Ecto neural progenitor cell (in vitro differentiated cells): ENCODE data around the gene PSMC3.

Experiments used
- DNase-seq: peaks from one replicate; pipeline ENCODE4 v3.0.0-alpha.2; 2018; ENCODE audit warnings: low spot score

Gene PSMC3

GRCh38 chr11:47394322-47395222, 31.7 kb downstream of the PSMC3 start:
- no peak for DNase-seq

DNA sequence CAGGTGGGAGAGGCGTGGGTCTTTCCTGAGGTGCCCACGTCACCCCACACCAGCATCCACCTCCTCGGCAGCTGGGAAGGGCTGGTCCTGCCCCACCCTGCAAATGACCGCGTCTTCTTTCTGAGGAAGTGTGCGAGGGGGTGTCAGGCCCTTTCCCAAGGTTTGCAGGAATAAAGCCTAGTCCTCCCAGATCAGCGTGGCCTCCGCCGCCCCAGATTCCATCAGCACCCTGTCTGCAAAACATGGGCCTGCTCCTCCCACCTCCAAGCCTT, 32.3 kb downstream of the PSMC3 start:
- DNase-seq, result no peak

- DNase-seq, result peak; percentile 40
These were observed 32.8 kb downstream of the PSMC3 start for GRCh38 chr11:47393163-47394049.

GRCh38 chr11:47392546-47393162, 33.6 kb downstream of the PSMC3 start:
- no peak for DNase-seq

DNA sequence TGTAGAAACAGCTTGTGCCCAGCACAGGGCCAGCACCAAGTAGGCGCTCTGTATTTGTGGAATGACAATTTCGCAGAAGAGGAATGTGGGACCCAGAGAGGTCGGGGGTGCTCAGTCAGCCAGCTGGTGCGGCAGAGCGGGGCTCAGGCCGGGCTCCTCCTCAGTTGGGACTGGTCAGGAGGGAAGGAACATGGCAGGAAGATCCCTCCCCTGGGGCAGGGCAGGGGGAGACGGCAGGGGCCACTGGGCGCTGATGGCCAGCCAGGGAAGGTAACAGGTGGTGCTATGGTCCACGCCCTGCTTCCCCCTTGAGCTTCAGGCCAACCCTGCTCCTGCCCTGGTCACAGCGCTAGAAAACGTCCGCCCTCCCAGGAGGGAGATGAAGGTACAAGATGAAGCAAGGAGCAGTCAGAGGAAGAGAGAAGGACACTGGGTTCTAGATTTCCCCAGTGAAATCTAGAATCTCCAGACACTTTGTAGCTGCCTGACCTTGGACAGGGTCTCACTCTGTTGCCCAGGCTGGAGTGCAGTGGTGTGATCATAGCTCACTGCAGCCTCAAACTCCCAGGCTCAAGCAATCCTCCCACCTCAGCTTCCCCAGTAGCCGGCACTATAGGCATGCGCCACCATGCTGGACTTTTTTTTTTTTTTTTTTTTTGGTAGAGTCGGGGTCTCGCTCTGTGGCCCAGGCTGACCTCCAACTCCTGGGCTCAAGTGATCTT, 34.4 kb downstream of the PSMC3 start:
- DNase-seq, result no peak

DNA sequence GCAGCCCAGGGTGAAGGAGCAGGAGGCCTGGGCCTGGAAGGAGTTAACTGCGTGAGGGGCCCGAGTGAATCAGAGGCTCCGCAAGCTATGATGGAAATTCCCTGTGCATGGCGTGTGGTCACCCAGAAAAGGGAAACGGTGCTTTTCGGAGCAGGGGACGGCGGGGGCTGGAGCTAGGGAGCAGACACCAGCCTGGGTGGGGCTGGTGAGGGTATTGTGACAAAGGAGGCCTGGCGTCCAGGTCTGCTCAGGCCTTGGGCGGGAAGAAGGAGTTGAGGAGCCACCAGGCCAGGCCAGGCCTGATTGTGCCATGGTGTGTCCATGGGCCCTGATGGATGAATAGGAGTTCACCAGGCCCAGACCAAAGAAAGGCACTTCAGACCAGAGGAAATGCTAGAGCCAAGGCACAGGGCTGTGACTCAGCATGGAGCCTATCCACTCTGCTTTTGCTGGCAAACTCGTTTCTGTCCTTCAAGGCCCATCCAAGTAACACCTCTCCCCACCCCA, 35.1 kb downstream of the PSMC3 start:
- DNase-seq, result no peak

DNA sequence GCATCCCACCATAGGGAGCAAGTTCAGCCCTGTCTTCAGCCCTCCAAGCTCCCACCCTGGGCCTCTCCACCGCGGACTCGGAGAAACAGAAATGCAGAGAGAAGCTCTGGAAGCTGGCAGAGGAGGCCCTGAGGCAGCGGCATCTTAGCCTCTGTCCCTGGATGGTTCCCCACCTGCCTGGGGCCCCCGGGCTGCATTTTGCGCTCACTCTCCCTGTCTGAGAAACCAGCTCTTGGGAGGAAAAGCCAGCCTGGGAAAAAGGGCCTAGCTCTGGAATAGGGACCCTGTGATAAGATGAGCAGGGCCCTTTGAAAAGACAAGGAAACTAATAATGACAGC, 35.8 kb downstream of the PSMC3 start:
- no peak for DNase-seq

GRCh38 chr11:47389577-47390421, 36.4 kb downstream of the PSMC3 start:
- DNase-seq, result no peak

DNA sequence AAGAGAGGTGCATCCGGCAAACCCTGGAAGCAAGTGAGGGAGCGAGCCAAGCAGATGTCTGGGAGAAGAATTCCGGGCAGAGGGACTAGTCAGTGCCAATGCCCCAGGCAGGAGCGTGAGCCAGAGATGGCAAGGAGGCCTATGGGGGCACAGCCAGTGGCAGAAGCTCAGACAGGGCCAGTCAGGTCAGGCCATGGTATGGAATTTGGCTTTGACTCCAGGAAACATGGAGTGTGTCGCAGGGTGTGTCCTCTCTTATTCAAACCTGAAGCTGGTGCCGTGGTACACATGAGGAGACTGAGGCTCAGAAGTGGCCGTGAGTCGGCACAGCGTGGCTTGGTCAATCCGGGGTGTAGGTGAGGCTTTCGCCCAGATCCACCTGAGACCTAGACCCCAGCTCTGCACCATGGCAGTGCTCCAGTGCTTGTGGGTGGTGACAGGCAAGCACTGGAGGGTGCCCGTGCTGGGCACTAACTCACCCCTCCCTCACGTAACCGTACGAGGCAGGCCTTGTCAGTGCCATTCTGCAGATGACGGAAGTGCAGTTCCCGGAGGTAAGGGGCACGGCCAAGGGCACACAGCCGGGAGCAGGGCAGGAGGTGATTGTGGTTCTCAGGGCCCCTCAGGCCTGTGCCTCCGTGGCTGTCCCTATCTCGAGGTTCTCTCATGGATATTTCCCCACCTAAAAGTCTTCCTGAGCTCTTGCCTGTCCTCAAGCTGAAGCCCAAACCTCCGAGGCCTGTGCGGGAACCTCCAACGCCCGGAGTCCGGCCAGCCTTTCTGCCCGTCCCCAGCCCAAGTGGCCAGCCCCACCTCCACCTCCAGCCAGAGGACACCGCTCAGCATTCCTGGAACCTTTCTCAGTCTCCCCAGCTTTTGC, 37.3 kb downstream of the PSMC3 start:
- no peak for DNase-seq

DNA sequence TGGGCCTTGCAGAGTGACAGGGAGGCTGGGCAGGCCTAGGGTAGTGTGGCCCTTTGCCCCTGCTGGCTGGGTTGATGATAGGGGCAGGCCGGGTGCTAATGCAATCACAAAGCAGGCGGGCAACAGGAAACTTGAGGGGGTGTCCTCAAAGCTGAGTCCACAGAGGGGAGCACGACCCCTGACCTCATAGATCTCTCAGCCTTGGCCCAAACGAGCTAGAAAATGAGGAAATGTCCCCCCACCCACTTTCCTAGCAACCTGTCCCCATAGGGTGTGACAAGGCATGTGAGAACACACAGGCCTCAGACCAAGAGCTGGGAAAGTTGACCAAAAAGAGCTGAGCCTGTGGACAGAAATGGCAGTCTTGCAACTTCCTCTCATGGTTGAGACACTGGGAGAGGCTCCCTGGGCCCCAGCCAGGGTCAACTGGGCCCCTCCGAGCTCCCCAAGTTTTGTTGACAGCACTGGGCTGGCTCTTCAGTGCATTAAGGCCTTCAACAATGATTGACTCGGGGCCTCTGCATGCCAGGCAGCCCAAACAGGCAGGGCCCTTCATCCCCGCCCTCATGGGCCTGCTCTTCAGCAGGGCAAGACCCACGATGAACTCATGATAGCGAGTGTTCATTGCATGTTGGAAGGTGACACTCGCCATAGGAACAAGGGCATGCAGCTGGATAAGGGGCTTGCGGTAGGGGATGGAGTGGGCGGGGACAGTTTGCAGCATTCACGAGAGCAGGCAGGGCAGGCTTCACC, 38.1 kb downstream of the PSMC3 start:
- no peak for DNase-seq

- DNase-seq, result no peak
These were observed 41.7 kb downstream of the PSMC3 start for GRCh38 chr11:47384498-47384897.

GRCh38 chr11:47383071-47383470, 43.2 kb downstream of the PSMC3 start:
- DNase-seq, result no peak

DNA sequence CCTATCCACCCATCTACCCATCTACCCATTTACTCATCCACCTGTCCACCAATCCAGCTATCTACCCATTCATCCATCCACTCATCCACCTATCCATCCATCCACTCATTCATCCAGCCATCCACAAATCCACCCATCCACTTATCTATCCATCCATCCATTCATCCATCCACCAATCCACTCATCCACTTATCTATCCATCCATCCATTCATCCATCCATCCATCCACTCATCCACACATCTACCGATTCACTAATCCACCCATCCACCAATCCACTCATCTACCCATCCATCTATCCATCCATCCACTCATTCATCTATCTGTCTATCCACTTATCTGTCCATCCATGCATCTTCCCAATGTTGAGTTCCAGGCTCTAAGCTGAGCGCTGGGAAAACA, 46.2 kb downstream of the PSMC3 start:
- DNase-seq, result no peak

- no peak for DNase-seq
These were observed 46.9 kb downstream of the PSMC3 start for GRCh38 chr11:47379317-47379716.

- DNase-seq, result no peak
These were observed 47.4 kb downstream of the PSMC3 start for GRCh38 chr11:47378836-47379170.

DNA sequence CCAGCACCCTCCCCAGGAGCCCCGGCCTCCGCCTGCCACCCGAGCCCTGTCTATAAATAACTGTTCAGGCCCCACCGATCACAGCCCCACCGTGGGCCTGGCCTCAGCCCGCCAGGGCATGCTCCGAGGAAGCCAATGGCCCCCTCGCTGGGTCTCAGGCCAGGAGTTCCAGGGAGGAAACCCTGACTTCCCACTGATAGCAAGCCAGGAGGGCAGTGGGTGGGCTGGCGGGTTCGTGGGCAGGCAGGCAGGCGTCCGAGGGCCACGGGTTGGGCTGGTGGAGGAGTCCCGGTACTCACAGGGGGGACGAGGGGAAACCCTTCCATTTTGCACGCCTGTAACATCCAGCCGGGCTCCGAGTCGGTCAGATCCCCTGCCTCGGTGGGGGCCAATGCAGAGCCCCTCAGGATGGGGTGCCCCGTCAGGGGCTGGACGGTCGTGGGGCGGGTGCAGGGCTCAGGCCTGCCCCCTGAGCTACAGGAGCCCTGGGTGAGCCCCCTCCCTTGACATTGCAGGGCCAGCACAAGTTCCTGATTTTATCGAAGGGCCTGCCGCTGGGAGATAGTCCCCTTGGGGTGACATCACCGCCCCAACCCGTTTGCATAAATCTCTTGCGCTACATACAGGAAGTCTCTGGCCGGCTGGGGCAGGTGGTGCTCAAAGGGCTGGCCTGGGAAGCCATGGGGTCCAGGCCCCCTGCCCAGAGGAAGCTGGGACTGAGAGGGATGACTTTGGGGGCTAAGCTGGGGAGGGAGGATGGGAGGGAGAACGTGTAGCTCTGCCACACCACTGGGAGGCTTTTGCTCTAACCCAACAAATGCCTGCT, 48.0 kb downstream of the PSMC3 start, which contains the start of gene SPI1:
Gene SPI1 (minus strand): TSS at position 538 of the 826 bp plus-strand sequence. CDS start 194 bp downstream, at position 344.
- DNase-seq, result no peak

DNA sequence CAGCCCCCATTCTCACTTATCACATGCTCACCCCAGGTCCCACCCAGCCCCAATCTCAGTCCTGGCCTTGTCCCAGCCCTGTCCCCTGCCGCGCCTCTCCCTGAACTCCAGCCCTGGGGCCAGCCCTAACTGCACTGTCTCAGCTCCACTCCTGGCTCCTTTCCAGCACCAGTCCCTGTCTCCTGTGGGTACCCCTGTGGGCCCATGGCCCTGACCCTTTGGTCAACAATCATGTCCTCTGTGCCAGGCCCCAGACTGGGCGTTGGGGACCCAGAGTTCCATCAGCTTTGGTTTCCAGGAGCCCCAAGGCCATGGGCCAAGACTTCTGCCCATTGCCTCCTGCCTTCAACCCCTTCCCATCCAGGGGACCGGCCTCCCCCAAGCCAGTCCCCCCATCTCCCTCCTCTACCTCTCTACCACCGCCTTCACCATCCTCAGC, 48.6 kb downstream of the PSMC3 start:
- DNase-seq, result no peak
